GM15510 (cell line): Measurements from ENCODE around the gene SUPT5H.

Experiments used
- POLR2A ChIP-seq: IDR thresholded peaks from 3 replicates; pipeline ENCODE4 v1.6.1; 2011; ENCODE audit warnings: borderline replicate concordance; ENCODE audit not compliant: insufficient read length; ENCODE audit errors: extremely low read depth

SUPT5H gene

DNA sequence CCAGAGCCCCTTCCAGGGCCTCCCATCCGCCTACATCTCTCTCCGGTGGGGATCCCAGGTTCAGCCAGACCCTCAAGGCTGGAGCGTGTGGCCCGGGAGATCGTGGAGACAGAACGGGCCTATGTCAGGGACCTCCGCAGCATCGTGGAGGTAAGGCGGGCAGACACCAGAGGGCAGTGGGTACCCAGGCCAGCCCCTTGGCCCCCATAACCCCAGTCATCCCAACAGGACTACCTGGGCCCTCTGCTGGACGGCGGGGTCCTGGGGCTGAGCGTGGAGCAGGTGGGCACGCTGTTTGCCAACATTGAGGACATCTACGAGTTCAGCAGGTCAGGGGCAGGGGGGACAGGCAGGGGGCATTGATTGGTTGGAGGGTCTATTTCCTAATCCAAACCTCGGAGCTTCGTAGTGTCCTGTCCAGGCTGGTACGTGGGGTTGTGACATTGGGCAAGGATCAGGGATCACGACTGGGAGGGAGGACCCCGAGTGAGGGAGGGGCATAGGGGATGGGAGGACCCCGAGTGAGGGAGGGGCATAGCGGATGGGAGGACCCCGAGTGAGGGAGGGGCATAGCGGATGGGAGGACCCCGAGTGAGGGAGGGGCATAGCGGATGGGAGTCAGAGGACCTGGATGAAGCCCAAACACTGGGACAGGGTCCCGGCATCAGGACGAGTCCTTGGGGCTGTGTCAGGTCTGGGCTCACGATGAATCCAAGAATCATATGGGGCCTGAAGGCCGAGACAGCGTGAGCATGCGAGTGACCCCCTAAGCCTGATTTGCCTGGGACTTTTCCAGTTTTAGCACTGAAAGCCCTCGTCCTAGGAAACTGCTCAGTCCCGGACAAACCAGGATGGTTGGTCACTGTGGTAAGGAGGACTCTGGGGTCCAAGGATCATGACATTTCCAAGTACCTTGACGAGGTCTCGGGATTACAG, 30.0 kb upstream of the SUPT5H start:
- no peak for TF ChIP-seq POLR2A

DNA sequence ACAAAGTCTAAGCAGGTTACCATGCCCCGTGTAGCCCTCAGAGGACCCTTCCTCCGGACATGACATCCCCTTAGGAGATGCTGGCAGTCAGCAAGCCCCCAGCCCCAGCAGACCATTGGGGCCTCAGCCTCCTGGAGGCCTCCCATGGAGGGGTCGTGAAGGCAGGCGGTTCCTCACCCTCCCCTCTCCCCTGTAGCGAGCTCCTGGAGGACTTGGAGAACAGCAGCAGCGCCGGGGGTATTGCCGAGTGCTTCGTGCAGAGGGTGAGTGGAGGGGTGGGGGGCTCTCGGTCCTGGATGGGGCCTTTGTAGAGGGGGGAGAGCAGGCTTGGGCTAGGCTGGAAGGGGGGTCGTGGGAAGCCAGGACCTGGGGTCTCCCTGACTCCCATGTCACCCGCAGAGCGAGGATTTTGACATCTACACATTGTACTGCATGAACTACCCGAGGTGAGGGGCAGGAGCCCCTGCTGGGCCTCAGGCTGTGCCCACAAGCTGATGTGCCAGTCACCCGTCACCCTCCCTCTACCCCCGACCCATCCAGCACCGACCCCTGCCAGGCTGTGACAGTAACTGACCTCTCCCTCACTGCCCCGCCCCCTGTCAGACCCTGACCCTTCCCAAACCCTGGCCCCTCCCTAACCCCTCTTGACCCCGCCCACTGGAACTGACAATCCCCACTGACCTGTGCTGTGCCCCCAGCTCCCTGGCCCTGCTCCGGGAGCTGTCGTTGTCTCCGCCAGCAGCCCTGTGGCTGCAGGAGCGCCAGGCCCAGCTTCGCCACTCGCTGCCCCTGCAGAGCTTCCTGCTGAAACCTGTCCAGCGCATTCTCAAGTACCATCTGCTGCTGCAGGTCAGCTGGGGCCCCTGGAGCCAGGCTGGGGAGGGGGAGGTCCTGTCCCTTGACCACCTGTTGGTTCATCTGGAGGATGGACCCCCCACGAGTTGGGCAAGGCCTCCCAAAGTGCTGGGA, 28.9 kb upstream of the SUPT5H start:
- no peak for TF ChIP-seq POLR2A

DNA sequence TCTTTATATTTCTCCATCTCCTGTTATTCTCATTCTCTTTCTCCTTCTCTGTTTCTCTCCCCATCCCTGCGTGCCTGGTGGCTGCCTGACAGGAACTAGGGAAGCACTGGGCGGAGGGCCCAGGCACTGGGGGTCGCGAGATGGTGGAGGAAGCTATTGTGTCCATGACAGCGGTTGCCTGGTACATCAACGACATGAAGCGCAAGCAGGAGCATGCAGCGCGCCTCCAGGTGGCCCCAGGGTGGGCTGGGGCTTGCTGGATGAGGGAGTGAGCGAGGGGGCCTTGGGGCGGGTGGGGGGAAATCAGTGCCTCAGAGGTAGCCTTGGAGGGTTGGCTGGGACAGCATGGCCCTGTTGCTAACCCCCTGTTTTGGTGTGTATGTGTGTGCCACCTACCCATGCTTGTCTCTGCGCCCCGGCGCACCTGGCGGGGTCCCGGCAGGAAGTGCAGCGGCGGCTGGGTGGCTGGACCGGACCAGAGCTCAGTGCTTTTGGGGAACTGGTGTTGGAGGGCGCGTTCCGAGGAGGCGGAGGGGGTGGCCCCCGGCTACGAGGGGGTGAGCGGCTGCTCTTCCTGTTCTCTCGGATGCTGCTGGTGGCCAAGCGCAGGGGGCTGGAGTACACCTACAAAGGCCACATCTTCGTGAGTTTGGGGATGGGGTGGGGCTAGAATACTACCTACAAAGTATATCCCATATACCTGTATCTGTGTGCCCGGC, 27.8 kb upstream of the SUPT5H start:
- no peak for TF ChIP-seq POLR2A

DNA sequence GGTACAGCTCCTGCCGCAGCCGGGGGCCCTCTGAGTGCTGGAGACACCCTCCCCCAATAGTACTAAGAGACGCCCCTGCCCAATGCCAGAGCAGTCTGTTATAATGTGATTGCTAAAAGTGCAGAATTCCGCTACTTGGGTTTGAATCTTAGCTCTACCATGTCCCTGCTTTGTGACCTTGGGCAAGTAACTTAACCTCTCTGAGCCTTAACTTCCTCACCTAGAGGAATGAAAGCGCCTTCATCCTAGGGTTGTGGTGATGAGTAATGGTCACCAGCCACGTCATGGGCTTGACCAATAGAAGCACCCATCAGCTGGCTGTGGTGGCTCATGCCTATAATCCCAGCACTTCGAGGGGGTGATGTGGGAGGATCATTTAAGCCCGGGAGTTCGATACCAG, 26.4 kb upstream of the SUPT5H start:
- no peak for TF ChIP-seq POLR2A

DNA sequence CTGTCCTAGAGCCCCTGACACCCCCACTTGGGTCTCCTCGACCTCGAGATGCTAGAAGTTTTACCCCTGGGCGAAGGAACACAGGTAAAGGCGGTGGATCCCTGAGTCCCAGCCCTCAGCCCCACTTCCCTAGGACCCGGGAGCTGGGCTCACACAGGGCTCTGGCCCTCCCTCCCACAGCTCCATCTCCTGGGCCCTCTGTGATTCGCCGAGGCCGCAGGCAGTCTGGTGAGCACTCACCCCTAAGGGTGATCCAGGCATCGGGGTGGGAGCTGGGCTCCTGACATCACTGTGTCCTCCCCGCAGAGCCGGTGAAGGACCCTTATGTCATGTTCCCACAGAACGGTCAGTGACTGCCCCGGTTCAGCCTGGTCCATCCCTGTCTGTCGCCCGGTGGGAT, 24.6 kb upstream of the SUPT5H start:
- no peak for TF ChIP-seq POLR2A

DNA sequence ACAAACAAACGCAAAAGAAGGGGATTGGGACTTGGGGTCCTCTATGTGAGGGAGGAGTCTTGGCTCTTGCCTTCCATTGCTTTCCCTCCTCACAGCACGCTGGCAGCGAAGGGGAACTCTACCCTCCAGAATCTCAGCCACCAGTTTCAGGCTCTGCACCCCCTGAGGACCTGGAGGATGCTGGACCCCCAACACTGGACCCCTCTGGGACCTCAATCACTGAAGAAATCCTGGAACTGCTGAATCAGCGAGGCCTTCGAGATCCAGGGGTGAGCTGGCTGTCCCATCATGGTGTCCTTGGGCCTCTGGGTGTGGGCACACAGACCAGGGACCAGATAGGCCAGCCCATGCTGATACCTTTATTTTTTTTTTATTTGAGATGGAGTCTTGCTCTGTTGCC, 23.4 kb upstream of the SUPT5H start:
- no peak for TF ChIP-seq POLR2A

DNA sequence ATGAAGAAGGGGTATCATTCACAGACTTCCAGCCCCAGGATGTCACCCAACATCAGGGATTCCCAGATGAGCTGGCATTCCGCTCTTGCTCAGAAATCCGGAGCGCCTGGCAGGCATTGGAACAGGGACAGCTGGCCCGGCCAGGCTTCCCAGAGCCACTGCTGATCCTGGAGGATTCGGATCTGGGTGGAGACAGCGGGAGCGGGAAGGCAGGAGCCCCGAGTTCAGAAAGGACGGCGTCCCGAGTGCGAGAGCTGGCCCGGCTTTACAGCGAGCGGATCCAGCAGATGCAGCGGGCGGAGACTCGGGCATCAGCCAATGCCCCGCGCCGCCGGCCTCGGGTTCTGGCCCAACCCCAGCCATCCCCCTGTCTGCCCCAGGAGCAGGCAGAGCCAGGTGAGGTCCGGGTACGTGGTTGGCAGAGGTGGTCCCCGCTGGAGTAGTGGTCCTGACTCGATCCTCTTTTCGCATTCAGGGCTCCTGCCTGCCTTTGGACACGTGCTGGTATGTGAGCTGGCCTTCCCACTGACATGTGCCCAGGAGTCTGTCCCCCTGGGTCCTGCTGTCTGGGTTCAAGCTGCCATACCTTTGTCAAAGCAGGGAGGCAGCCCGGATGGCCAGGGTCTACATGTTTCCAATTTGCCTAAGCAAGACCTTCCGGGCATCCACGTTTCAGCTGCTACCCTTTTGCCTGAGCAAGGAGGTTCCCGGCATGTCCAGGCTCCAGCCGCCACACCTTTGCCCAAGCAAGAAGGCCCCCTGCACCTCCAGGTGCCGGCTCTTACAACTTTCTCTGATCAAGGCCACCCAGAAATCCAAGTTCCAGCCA, 21.9 kb upstream of the SUPT5H start:
- no peak for TF ChIP-seq POLR2A

DNA sequence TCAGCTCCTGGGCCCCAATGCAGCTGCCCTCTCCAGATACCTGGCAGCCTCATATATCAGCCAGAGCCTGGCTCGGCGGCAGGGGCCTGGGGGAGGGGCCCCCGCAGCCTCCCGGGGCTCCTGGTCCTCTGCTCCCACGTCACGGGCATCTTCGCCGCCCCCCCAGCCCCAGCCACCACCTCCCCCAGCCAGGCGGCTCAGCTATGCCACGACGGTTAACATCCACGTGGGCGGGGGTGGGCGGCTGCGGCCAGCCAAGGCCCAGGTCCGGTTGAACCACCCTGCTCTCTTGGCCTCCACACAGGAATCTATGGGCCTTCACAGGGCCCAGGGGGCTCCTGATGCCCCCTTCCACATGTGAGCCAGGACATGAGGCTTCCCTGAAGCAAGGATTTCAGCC, 20.4 kb upstream of the SUPT5H start:
- no peak for TF ChIP-seq POLR2A

DNA sequence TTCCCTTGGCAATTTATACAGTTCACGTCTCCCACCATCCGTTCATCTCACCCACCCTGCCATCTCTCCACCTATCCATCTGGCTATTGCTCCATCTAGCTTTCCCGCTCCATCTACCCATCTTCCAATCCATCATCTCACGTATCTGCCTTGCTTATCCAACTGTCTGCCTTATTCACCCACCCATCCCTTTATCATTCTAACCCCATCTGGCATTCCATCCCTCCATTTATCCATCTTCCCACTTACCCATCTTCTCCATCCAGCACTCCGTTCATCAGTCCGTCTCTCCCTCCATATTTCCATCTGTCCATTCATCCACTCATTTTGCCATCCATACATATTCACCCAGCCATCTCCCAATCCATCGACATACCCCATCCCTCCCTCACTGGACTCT, 19.6 kb upstream of the SUPT5H start:
- no peak for TF ChIP-seq POLR2A

DNA sequence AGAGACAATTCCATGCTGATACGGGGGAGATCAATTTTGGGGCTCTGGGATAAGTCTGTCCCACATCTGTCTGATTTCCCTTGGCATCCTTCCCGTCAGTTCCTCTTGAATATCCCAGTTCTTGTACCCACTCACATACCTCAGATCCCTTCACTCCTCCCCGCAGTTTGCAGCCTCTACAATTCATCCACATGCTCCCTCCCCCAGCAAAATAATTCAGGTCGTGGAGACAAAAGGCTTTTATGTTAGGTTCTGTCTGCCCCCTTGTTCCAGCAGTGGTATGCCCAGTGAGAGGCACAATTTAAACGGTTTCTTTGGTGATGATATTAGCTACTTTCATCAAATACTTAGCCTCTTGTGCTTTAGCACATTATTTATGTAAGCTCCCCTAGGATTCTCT, 19.2 kb upstream of the SUPT5H start:
- TF ChIP-seq POLR2A = no peak

DNA sequence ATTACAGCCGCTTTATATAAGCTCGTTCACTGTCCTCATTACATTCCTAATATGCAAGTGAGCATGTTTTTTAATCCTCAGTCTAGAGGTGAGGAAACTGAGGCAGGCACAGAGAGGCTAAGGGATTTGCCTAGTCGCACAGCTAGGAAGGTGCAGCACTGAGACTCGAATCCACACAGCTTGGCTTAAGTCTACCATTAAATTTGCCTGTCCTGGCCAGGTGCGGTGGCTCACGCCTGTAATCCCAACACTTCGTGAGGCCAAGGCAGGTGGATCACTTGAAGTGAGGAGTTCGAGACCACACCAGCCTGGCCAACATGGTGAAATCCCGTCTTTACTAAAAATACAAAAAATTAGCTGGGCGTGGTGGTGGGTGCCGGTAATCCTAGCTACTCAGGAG, 17.7 kb upstream of the SUPT5H start:
- no peak for TF ChIP-seq POLR2A

DNA sequence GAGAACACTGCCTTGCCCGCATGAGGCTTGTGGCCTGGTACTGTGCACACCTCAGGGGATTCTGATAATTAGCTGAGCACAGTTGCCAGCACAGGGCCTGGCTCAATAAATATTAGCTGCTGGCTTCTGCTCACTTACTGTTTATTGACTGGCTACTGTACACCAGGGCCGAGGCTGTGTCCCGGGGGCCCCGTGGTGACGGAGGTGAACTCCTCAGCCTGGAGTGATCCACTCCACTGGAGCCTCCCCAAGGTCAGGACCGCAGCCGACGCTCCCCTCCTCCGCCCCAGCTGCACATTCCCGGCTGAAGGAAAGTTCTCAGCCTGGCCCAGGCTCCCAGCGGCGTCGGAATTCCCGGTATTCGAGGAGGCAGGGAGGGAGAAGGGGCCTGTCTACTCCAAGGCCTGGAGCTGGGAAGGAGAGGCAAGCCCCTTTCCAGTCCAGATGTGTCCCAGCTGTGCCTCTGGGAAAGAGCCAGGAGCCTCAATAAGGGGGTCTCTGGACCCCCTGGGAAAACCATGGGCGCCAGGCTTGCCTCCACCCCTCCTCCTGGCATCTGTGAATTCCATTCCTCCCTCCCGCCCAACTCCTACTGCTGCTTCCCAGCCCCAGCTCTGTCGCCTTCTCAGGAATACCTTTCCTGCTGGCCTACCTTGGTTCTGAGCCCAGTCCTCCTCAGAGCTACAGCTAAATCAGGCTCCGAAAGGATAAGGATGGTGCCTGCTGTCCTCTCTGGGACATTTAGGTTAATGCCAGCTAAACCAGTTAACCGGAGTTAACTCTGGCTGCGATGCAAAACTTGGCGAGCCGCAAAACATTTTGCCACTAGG, 16.9 kb upstream of the SUPT5H start:
- no peak for TF ChIP-seq POLR2A
